ENCODE results near the gene PLXNA4. TPM values are rescaled to one million over a fixed set of nuclear protein-coding genes. Genes with fewer than 3 reads are reported as not detected.

Gene PLXNA4
- total and polyA plus RNA-seq, 12 donors = 0.83 to 17.0 (median 11.5) TPM

- intact Hi-C loops (cut with DNase I) = loop anchor here in 9 of 10 donors (5.0 to 10.0 kb wide), 3 partner anchors 248 to 308 kb away; no protein-coding TSS in a partner anchor
- no peak overlapping the region for H3K27ac ChIP-seq
- H3K36me3 ChIP-seq = no peaks in the 10 kb centered on the region
- ATAC-seq = no peak
- no peak for DNase-seq
- no peak overlapping the region for H3K4me3 ChIP-seq
- H3K27me3 ChIP-seq = no peaks in the 10 kb centered on the region
- H3K9me3 ChIP-seq = no peaks in the 10 kb centered on the region
- TF ChIP-seq CTCF (IDR thresholded peaks at IDR 0.05) = no peak
- H3K4me1 ChIP-seq = peaks cover 3 to 67% (median 39%) of the 10 kb centered on the region in 9 donors
- 52 to 72% methylated on average over 2 of the region's 2 CpGs for WGBS, 2 donors
Measured at GRCh38 chr7:132252793-132253100, 323.5 kb downstream of the PLXNA4 start.

- intact Hi-C loops (cut with DNase I) = loop anchor here (2.0 to 10.0 kb wide), 4 partner anchors 246 to 306 kb away; no protein-coding TSS in a partner anchor
- 18 to 29% methylated on average over 5 of the region's 5 CpGs for WGBS, 2 donors
- H3K4me3 ChIP-seq = no peak overlapping the region
- H3K36me3 ChIP-seq = no peaks in the 10 kb centered on the region
- no peaks in the 10 kb centered on the region for H3K9me3 ChIP-seq
- no peak for TF ChIP-seq CTCF (IDR thresholded peaks at IDR 0.05)
- no peak overlapping the region for H3K27ac ChIP-seq
- peaks cover 3 to 56% (median 35%) of the 10 kb centered on the region in 9 donors for H3K4me1 ChIP-seq
- ATAC-seq (peak; percentile 40 to 88 (median 83)), DNase-seq (peak; percentile 63 to 79)
- H3K27me3 ChIP-seq = no peaks in the 10 kb centered on the region
Measured at GRCh38 chr7:132251327-132251659, 325.0 kb downstream of the PLXNA4 start.

- H3K36me3 ChIP-seq = no peaks in the 10 kb centered on the region
- intact Hi-C loops (cut with DNase I) = loop anchor here (2.0 to 10.0 kb wide), 4 partner anchors 246 to 306 kb away; no protein-coding TSS in a partner anchor
- no peak for ATAC-seq
- 48 to 53% methylated on average over 4 of the region's 4 CpGs for WGBS, 2 donors
- H3K27me3 ChIP-seq = no peaks in the 10 kb centered on the region
- H3K9me3 ChIP-seq = peaks cover 0 to 3% (median 0%) of the 10 kb centered on the region in 11 donors
- TF ChIP-seq CTCF (IDR thresholded peaks at IDR 0.05) = no peak
- H3K27ac ChIP-seq = no peak overlapping the region
- no peak for DNase-seq
- no peak overlapping the region for H3K4me3 ChIP-seq
- peaks cover 0 to 50% (median 31%) of the 10 kb centered on the region in 9 donors for H3K4me1 ChIP-seq
Measured at GRCh38 chr7:132250480-132251326, 325.6 kb downstream of the PLXNA4 start.

- WGBS, 2 donors = 62 to 66% methylated on average over 19 of the region's 19 CpGs
- intact Hi-C loops (cut with DNase I) = no loop called here
Measured at GRCh38 chr7:132249256-132249971, 326.9 kb downstream of the PLXNA4 start.

More at GRCh38 chr7:132249256-132249971, 326.9 kb downstream of the PLXNA4 start:
- H3K27me3 ChIP-seq = no peaks in the 10 kb centered on the region
- peak in 5 of 9 donors; percentile 21 to 43 (median 34) for TF ChIP-seq CTCF (IDR thresholded peaks at IDR 0.05)
- H3K27ac ChIP-seq = no peak overlapping the region
- H3K9me3 ChIP-seq = peaks cover 0 to 9% (median 0%) of the 10 kb centered on the region in 11 donors
- peaks cover 0 to 37% (median 22%) of the 10 kb centered on the region in 9 donors for H3K4me1 ChIP-seq
- H3K36me3 ChIP-seq = no peaks in the 10 kb centered on the region
- DNase-seq = no peak
- no peak overlapping the region for H3K4me3 ChIP-seq
- peak in 5 of 8 donors; percentile 28 to 63 (median 42) for ATAC-seq

Data from heart right ventricle (tissue), 16 donors.